Measurements from ENCODE around the gene VCP.

The VCP gene

DNA sequence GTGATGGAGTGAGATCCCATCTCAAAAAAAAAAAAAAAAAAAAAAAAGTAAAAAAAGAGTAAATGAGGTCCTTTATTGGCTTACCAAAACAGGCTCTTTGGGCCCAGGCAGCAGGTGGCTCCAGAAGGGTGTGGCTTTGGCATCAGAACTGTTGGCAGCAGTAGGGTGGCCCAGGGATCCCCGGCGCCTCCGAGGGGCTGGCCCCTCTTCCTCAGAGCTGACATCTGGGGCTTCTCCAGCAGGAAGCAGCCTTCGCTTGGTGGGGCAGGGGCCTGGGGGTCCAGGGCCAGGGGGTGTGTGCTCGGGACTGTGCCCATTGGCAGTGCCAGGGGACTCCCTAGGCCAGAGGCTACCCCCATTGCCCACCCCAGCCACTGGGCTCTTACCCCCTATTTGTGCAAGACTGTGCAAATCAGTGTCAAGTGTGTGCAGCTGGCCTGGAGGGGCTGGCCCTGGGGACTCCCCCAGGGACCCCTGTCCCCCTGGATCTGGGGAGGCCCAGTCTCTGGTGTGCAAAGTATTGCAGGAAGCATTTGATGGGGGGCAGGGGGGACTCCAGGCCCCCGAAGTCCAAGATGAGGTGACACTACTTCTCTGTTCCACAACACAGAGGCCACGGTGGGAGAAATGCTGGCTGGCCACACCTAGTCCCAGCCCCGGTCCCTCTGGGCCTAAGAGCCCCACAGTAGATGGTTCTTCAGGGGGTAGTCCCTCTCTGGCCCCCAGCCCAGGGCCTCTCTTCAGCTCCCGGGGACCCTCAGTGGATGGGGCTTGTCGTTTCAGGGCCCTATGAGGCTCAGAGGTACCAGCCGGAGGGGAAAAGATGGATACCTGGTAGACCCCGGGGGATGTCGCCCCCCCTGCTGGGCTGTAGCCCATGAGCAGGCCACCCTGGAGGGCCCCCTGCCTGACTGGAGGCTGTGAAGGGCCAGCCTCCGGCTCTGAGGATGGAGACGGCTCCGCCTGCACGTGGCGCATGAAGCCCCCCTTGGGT lies 35.2 kb upstream of the VCP start:
- DNase-seq (ENCODE audit: low read depth in 2 of 2): no peak
- no peak overlapping the region for H3K4me3 ChIP-seq (replicated peaks in 1 of 2; ENCODE audit: low read depth in 2 of 2, low read length in 2 of 2)
- TF ChIP-seq, protein P1, sequence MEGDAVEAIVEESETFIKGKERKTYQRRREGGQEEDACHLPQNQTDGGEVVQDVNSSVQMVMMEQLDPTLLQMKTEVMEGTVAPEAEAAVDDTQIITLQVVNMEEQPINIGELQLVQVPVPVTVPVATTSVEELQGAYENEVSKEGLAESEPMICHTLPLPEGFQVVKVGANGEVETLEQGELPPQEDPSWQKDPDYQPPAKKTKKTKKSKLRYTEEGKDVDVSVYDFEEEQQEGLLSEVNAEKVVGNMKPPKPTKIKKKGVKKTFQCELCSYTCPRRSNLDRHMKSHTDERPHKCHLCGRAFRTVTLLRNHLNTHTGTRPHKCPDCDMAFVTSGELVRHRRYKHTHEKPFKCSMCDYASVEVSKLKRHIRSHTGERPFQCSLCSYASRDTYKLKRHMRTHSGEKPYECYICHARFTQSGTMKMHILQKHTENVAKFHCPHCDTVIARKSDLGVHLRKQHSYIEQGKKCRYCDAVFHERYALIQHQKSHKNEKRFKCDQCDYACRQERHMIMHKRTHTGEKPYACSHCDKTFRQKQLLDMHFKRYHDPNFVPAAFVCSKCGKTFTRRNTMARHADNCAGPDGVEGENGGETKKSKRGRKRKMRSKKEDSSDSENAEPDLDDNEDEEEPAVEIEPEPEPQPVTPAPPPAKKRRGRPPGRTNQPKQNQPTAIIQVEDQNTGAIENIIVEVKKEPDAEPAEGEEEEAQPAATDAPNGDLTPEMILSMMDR (IDR thresholded peaks at IDR 0.05; ENCODE audit: low read depth, low read length): no peak

- H3K4me3 ChIP-seq (replicated peaks in 1 of 2; ENCODE audit: low read depth in 2 of 2, low read length in 2 of 2): no peak overlapping the region
- no peak for DNase-seq (ENCODE audit: low read depth in 2 of 2)
- TF ChIP-seq, protein P1 (IDR thresholded peaks at IDR 0.05; ENCODE audit: low read depth, low read length): no peak
Observed at GRCh38 chr9:35106343-35106730, 33.9 kb upstream of the VCP start.

DNA sequence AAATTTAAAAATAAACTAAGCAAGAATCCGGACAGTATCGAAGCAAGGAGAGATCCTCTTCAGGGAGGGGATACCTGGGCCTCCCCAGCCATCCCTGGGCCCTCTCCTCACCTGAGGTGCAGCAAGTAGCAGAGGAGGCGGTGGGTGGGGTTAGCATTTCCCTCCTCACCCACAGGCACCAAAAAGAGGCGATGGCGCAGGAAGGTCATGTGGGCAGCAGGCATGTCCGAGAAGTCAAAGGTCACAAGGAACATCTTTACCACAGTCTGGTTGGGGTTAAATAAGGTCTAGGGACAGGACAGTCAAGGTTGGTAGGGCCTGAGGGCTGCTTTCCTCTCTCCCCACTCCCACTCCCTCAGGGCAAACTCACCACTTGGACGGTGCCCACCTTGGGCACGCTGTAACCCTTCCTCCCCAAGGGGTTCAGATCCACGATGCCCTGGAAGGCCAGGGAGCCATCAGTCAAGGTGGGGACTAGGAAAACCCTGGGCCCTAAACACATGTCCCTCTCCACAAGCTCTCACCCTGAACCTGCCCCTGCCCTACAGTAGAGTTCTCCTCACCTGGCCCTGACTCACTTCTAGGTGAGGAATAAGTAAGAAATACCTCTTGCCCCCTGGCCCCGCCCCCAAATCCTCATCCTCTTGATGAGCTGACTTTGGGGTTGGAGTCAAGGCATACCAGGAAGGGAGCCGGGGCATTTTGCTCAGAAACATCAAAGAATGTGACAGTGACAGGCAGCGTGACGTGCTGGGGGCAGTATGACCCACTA lies 33.3 kb upstream of the VCP start:
- TF ChIP-seq, protein P1 (IDR thresholded peaks at IDR 0.05; ENCODE audit: low read depth, low read length): no peak

DNA sequence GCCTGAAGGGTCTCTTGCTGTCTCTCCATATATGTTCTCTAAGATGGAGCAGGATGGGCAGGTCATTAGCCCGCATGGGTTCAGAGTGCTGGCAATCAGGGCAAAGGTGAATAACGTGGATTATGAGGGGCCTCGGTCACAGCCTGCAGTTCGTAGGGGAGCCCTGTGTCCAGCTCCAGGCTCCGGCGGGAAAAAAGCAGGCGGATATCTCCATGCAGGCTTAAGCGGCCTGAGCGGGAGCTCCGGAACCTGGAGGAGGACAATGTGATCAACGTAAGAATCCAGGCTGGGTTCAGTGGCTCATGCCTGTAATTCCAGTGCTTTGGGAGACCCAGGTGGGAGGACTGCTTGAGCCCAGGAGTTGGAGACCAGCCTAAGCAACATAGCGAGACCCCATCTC lies 32.7 kb upstream of the VCP start:
- no peak overlapping the region for H3K4me3 ChIP-seq (replicated peaks in 1 of 2; ENCODE audit: low read depth in 2 of 2, low read length in 2 of 2)
- TF ChIP-seq, protein P1 (IDR thresholded peaks at IDR 0.05; ENCODE audit: low read depth, low read length): no peak
- DNase-seq (ENCODE audit: low read depth in 2 of 2): no peak

More for the DNA sequence above, 33.3 kb upstream of the VCP start:
- no peak for DNase-seq (ENCODE audit: low read depth in 2 of 2)
- no peak overlapping the region for H3K4me3 ChIP-seq (replicated peaks in 1 of 2; ENCODE audit: low read depth in 2 of 2, low read length in 2 of 2)

DNA sequence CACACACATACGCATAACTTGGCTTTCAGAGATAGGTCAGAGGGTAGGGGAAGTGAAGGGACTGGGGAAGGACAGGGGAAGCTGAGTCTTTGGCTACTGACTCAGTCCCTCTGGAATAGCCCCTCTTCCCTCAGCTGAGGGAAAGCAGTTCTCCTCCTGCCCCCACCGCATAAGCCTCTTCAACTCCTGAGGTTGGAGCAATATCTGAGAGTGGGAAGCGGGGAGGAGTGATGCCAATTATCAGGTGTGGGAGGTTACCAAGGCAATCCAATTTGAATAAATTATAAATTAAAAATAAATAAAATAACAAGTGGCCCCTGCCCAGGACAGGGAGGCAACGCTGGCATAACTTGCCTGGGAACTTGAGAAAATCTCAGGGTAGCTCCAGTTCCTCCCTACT lies 32.2 kb upstream of the VCP start:
- no peak overlapping the region for H3K4me3 ChIP-seq (replicated peaks in 1 of 2; ENCODE audit: low read depth in 2 of 2, low read length in 2 of 2)
- DNase-seq (ENCODE audit: low read depth in 2 of 2): no peak
- TF ChIP-seq, protein P1 (IDR thresholded peaks at IDR 0.05; ENCODE audit: low read depth, low read length): no peak

- H3K4me3 ChIP-seq (replicated peaks in 1 of 2; ENCODE audit: low read depth in 2 of 2, low read length in 2 of 2): peak overlapping the region; percentile 74 to 77
- no peak for DNase-seq (ENCODE audit: low read depth in 2 of 2)
- TF ChIP-seq, protein P1 (IDR thresholded peaks at IDR 0.05; ENCODE audit: low read depth, low read length): no peak
Observed at GRCh38 chr9:35103660-35104191, 31.3 kb upstream of the VCP start.

Measured in cardiac fibroblast (primary cell).